GM21390 (cell line): ENCODE data around the gene FSIP1.

Experiments
- ATAC-seq: cut with Tn5 transposase; IDR thresholded peaks from one replicate; pipeline ENCODE4 v1.9.1; 2021; ENCODE audit not compliant: unreplicated experiment

FSIP1 gene

DNA sequence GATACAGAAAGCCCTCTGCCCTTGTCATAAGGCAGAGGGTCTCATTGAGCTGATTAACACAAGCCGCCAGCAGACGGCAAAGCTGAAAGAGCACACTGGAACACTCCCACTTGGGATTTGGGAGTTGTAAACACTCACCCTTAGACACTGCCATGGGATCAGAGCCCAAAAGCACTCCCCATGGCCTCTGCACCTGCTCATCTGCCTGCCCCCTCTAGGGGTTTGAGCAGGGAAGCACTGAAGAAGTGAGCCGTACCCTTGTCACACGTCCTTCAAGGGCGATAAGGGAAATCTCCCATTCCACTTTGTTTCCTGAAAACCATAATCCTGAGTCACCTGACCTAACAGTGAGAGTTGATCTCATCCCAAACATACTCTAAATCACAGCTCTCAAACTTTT lies 14.7 kb downstream of the FSIP1 start:
- no peak for ATAC-seq

DNA sequence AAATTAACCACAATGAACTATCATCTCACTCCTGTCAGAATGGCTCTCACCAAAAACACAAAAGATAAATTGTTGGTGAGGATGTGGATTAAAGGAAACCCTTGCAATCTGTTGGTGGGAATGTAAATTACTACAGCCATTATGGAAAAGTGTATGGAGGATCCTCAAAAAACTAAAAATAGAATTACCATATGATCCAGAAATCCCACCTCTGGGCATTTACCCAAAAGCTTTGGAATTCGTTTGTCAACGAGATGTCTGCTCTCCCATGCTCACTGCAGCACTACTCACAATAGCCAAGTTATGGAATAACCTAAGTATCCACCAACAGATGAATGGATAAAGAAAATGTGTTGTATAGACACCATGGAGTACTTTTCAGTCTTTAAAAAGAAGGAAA lies 21.6 kb downstream of the FSIP1 start:
- ATAC-seq: no peak

DNA sequence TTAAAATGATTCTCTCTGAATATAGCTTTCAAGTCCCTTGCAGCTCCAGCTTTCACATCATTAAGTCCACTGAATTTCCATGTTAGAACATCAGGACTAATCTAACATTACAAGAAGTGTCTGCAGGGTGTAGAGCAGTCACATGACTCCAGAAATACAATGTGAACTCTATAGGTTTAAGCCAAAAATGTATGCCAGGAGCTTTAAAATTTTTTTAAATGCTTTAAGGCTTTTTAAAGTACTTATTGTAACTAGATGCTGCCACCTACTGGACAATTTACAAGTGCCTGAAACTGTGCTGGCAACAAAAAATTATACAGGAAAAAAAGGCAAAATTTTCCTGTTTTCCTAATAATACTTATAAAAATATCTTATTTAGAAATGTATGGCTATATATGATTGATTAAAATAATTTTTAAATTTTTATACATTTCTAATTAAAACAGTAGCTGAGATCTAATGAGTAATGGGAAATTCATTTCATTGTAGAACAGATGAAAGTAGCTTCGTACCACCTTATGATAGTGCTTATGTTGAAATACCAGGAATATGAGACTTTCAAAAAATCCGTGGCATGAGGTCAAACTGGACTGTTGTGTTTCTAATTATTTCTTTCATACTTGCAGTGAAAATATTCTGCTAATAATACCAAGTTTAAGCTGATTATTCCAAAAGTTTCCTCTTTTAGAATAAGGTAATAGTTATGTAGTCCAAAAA lies 25.7 kb downstream of the FSIP1 start:
- no peak for ATAC-seq

DNA sequence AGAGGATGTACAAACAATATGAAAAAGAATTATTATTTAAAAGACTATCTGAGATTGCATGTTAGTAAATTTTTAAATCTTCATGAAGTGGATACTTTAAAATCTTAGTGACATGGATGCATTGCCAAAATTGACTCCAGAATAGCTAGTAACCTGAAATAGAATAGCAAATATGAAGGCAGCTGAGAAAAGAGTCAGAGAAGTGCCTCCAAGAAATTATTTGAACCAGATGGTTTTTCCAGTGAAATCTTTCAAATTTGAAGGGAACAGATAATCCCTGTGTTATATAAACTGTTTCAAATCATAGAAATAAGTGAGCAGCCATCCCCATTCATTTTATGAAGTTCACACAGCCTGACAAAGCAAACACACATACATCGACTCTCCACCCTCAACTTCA lies 29.6 kb downstream of the FSIP1 start:
- no peak for ATAC-seq

DNA sequence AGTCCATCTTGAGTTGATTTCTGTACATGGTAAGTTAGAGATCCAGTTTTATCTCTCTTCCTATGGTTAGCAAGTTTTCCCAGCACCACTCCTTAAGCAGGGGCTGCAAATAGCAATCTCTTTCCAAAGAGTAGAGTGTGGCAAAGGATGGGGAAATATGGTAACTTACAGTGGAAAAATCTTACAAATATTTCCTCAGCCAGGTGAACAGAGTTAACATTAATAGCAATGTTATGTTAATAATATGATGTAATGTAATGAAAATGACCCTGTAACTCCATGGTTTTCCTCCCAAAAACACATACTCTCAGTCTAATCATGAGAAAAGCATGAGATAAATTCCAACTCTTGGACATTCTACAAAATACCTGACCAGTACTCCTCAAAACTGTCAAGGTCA lies 30.4 kb downstream of the FSIP1 start:
- ATAC-seq: no peak

DNA sequence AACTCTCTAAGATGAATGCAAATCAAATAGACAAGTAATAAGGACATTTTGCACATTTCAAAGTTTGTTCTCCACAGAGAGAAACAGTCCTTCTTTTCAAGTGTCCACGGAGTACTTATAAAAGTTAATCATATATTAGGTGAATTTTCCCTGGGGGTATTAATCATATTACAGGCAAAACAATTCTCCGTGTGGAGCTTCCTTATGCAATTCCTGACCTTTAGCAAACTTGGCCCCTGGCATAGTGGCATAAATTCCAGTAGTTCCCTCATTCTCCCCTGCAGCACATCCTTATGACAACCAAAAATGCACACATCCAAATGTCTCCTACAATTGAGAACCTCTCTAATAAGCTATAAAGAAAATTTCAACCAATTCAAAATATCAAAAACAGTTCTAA lies 34.4 kb downstream of the FSIP1 start:
- no peak for ATAC-seq

DNA sequence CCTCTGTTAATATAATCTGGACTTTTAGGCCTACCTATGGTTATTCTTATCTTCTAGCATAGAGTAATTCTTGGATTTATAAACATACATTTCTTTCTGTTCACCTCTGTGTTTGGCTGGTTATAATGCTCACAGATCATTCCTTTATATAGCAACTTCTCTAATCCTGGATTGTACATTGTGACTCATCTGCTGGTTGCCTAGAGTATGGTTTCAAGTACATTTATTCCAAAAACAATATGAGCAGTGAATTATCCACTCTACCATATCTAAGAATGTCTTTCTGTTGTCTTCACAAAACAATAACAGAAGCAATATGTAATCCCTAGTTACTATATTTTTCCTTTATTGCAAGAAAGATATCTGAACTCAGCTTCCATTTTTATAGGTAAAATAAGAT lies 35.3 kb downstream of the FSIP1 start:
- ATAC-seq: no peak

DNA sequence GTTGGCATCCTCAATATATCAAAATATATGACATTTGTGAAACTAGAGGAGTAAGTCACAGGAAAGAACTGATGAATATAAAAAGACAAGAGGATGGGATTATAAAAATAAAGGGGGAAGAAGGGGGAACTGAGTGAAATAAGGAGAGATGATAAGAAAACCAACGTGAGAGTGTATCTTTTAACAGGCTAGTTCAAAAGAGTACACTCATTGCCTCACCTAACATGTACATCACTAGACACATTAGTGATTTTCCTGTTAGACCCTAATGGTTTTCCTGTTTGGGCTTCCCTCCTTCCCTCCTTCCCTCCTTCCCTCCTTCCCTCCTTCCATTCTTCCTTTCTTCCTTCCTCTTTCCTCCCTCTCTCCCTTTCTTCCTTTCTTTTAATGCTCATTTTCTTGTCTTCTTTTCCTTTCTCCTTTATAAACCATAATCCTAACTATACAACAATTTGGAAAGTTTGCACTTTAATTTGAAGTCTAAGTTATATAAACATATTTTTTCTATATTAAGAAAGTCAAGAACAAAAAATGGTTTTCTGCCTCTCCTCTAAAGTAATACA lies 35.8 kb downstream of the FSIP1 start:
- ATAC-seq: no peak

DNA sequence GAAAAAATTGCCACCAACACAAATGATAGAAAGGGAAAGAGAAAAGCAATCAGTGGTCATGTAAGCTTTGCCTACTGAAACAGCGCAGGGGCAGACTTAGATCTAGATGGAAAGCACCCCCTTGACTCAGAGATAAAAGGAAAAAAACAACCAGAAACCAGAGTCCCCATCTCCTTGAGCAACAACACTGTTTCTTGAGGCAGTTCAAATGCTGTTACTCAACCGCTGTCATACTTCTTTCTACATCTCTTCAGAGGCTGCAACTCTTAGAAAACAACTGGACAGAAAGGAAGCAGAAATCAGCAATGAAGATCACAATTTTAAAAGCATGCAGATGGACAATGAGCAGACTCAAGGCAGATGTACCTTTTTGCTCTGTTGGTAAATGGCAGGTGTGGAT lies 36.5 kb downstream of the FSIP1 start:
- no peak for ATAC-seq

DNA sequence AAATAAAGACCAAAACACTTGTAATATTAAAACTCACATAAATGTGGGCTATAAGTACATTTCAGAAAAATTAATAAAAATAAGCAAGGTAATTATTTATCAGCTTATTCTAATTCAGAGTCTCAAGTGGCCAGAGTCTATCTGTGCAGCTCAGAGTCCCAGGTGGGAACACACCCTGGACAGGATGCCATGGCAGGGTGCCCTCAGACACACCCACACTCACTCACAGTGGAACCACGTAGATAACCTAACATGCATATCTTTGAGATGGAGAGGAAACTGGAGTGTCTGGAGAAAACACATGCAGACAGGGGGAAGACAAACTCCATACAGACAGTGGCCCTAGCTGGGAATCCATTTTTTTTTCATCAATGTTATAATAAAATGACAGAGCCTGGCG lies 37.2 kb downstream of the FSIP1 start:
- ATAC-seq: no peak

DNA sequence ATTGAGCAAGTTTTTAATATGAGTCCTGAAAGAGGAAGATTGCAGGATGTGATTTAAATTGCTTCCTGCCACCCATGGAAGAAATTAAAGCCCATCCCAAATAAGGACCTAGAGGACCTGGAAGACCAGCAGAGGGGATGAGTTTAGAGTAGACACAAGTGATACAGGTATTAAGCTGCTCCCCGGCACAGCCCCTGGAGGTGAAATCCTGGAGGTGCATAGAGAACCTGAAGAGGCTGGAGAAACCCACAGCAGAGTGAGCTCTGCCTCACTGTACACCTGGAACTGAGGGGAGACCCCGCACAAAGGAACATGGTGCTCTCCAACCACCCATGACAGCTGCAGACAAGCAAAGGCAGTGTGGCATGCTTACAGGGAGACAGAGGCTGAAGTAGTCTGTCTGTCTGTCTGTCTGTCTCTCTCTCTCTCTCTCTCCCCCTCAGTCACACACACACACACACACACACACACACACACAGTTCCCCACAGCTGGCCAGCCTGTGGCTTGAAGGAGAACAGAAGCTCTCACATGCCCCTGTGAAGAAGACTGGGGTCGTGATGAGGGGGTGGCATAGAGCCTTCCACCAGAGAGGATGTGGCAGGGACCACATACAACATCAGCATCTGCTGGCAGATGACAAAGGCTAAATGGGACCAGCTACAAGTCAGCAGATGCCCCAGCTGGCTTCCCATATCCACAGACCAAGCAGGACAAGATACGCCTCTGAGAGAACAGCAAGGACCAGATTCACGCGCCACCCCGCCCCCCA lies 38.1 kb downstream of the FSIP1 start:
- no peak for ATAC-seq

DNA sequence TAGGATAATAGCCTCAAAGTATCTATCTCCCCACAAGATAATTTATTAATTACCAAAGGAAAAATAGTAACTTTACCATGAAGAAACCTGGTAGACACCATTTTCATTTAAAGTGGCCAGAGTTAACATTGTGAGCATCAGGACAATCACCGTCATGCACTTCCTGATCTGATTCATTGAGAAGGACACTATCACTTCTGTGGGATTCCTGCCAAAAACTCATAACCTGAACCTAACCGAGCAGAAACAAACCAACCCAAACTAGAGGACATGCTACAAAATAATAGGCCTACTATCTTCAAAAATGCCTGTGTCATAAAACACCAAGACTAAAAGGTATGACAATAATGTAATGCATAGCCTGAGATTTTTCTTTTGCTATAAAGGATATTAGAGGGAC lies 39.0 kb downstream of the FSIP1 start:
- ATAC-seq: no peak

DNA sequence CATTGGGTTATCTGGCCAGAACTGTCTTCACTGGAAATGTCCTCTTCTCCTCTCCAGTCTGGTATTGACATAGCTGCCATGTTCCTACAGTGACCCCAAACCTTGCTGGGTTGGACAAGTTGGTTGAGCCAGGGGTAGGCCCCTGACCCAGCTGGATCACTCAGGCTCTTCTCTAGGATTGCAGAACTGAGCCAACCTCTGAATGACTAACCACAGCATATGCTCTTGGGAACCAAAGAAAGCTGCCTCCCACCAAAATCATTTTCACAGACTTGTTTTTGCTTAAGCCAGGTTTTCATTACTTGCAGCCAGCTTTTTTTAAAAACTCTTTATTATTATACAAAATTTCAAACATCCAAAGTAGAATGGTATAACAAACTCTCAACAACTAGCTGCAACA lies 41.4 kb downstream of the FSIP1 start:
- ATAC-seq: no peak

DNA sequence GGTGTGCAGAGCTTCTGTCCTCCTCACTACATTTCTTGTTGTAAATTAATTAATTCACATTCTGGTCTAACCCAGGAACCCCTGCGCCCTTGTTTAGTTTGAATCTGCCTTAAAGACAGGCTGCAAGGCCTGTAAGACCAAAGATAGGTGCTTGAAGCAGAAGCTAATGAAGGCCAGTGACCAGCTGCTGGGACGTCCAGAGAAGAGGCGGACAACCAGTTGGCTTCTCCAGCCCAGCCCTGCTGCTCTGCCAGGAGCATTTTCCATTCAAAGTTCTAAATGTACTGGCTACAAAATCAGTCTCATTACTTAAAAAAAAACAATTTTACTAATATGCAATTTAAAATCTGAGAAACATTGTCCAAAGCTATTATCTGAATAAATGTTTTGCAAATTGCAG lies 43.6 kb downstream of the FSIP1 start:
- no peak for ATAC-seq

DNA sequence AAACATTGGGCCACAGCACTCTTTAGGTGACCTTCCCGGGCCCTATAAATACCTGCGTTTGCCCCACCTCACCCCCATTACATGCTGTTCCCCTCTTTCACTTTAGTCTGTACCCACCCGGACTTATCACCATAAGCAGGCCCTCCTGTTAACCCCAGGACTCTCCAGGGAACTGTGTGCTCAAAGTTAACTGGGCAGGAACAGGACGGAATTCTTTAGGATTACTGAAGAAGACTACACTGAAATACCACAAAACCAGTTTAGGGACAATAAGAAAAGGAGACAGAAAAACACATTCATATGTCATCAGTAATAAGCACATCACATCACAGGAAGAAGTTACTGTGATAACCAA lies 45.5 kb downstream of the FSIP1 start:
- ATAC-seq: no peak

DNA sequence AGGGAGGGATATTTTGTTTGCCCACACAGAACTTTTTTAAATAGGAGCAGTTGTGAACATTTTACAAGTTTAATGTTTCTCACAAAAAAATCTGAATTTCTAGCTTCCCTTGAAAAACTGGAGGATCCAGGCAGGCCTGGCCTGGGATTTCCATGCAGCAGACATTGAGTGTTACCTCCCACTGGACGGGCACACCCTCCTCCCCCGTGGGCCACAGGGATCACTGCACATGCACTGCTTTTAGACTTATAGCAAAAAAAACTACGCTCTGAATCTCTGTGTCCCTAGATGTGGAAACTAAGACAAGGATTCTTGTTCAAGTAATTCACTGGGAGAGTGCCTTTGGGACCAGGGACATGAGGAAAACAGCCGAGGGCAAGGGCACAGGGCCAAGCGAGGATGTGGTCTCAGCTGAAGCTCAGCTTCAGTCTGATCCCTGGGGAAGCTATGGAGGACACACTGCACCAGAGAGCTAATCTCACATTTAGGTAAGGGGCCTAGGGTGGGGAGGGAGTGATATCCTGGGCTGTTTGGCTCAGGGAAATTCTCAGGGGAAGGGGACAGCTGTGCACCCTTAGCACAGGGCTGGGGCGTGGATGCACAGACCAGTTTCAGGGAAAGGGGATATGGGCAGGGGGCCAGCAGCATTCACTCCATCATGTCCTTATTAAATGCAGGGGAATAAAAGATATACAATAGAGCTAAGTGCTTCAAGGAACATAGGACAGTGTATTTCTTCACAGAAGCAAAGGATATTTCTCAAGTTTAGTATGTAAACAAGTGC lies 46.0 kb downstream of the FSIP1 start:
- no peak for ATAC-seq

DNA sequence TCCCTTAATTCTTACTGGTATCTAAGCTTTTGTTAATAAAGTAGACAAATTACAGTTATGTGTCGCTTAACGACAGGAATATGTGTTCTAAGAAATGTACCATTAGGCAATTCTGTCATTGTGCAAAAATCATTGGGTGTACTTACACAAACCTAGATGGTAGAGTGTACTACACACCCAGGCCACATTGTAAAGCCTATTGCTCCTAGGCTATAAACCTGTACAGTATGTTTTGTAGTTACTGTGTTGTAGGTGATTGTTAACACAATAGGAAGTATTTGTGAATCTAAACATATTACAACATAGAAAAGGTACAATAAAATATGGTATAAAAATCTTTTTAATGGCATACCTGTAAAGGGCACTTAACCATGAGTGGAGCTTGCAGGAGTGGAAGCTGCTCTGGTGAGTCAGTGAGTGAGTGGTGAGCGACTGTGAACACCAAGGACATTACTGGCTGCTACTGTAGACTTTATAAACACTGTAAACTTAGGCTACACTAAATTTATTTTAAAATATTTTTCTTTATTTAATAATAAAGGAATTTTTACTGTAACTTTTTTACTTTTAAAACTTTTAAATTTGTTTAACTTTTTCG lies 47.4 kb downstream of the FSIP1 start:
- ATAC-seq: no peak

DNA sequence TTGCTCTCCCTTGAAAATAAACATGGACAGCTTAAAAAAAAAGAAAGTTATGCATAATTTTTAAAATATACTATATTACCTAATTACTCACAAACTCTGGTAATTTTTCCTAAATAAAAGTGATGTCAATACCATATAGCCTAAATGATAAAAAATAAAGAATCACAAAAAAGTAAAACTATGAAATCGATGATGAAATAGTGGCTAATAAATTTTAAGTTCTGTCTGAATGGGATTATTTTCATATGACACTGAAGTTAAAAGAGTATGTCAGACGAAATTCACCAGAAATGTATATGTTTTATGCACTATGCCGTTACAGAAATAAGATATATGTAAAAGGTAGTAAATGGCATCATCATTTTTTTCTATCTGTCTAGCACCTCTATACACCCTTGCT lies 51.4 kb downstream of the FSIP1 start:
- ATAC-seq: no peak

DNA sequence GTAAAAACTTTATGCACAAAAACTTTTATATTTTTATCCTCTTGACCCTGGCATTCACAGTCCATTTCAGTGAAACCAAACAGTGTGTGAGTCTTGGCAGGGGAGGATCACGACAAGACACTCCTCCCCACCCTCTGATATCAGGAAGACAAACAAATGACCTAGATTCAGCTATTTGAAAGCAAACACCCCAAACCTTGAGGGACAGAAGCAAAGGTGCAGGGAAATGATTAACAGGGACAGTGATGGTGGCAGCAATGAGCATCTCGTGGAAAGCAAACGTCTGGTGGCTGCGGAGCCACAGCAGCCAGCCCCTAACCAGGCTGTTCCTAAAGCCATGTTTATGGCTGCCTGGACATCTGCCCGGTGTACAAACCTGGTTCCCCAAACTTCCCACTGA lies 52.1 kb downstream of the FSIP1 start:
- no peak for ATAC-seq

DNA sequence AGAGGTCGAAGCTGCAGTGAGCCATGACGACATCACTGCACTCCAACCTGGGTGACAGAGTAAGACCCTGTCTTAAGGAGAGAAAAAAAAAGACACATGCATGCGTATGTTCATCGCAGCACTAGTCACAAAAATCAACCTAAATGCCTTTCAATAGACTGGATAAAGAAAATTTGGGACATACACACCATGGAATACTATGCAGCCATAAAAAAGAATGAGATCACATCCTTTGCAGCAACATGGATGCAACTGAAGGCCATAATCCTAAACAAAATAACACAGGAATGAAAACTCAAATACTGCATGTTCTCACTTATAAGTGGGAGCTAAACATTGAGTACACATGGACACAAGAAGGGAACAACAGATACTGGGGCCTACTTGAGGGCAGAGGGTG lies 53.1 kb downstream of the FSIP1 start:
- ATAC-seq: no peak

DNA sequence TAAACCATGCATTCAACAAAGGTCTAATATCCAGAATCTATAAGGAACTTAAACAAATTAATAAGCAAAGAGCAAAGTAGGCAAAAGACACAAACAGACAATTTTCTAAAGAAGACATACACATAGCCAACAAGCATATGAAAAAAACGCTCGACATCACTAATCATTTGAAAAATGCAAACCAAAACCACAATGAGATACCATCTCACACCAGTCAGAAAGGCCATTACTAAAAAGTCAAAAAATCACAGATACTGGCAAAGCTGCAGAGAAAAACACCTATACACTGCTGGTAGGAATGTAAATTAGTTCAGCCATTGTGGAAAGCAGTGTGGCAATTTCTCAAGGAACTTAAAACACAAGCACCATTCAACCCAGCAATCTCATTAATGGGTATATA lies 53.8 kb downstream of the FSIP1 start:
- no peak for ATAC-seq
